Superior temporal gyrus (tissue), 1 donor: ENCODE results near the gene DIPK1B.

Source experiments
- DNase-seq: peaks from one replicate; pipeline ENCODE4 v3.0.0-alpha.2; 2016; ENCODE audit errors: extremely low spot score

DIPK1B gene

DNA sequence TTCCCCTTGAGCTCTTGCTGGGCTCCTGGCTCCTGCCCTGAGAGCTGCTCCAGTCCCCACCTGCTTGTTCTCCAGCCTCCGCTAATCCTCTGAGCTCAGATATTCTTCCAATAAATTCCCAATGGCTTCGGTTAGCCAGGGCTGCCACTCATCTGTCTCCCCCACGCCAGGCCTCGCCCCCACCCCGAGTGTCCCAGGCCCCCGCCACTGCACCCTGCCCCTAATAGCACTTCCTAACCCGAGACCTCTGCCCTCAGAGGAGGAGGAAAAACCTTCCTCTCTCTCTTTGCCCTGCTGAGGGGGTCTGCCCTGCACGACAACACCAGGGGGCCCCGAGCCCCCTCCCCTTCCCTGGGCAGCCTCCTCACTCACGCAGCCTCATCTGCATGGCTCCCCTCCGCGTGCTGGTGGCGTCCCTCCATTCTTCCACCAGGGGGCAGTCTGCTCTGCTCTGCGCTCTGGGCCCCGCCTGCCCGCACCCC lies 57.4 kb downstream of the DIPK1B start:
- no peak for DNase-seq

GRCh38 chr9:136771907-136772415 lies 59.6 kb downstream of the DIPK1B start:
- DNase-seq = no peak

GRCh38 chr9:136773386-136774044 lies 61.1 kb downstream of the DIPK1B start:
- DNase-seq = no peak
